Right lung (tissue), 5 donors: Measurements from ENCODE around the gene CDC20. TPM values are rescaled to one million over a fixed set of nuclear protein-coding genes. Genes with fewer than 3 reads are reported as not detected.

Experiments used
- DNase-seq, 2 donors: peaks; one replicate each; pipeline ENCODE4 v3.0.0-alpha.2; 2013
- polyA plus RNA-seq, 5 donors: library from polyadenylated mRNA; unstranded; fragments of 120-200 nt; gene quantifications; one replicate each; pipeline versions ENCODE4 v1.2.1 to v1.2.3, GENCODE V29; 2013; ENCODE audit warnings: inconsistent platforms in 1 of 5, low replicate concordance in 1 of 5; ENCODE audit not compliant: insufficient read length in 5 of 5, insufficient read depth in 1 of 5

Gene CDC20
- polyA plus RNA-seq, 5 donors = 30.4 to 57.8 (median 36.9) TPM

DNA sequence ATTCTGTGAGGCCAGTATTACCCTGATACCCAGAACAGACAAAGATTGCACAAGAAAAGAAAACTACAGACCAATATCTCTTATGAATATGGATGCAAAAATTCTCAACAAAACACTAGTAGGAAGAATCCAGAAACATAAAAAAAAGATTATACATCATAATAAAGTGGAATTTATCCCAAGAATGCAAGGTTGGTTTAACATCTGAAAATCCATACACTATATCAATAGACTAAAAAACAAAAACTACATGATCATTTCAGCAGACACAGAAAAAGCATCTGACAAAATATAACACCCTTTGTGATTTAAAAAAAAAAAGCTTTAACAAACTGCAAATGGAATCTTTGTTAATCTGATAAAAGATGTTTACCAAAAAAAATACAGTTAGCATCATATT is 33.4 kb upstream of the CDC20 start:
- no peak for DNase-seq

DNA sequence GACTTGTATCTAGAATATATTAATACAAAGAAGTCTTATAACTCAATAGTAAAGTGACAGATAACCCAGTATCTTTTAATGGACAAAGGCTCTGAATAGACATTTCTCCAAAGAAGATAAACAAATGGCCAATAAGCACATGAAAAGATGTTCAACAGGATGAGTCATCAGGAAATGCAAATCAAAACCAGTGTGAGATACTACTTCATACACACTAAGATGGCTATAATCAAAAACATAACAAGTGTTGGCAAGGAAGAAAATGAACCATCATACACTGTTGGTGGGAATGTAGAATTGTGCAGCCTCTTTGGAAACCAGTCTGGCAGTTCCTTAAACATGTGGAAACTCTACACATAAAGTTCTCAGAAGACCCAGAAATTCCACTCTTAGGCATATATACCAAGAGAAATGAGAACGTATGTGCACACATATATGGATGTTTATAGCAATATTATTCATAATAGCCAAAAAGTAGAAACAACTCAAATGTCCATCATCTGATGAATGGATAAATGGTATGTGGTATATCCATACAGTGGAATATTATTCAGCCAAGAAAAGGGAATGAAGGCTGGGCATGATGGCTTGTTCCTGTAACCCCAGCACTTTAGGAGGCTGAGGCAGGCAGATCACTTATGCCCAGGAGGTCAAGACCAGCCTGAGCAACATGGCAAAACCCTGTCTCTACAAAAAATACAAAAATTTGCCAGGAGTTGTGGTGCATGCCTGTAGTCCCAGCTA is 31.1 kb upstream of the CDC20 start:
- DNase-seq = no peak

DNA sequence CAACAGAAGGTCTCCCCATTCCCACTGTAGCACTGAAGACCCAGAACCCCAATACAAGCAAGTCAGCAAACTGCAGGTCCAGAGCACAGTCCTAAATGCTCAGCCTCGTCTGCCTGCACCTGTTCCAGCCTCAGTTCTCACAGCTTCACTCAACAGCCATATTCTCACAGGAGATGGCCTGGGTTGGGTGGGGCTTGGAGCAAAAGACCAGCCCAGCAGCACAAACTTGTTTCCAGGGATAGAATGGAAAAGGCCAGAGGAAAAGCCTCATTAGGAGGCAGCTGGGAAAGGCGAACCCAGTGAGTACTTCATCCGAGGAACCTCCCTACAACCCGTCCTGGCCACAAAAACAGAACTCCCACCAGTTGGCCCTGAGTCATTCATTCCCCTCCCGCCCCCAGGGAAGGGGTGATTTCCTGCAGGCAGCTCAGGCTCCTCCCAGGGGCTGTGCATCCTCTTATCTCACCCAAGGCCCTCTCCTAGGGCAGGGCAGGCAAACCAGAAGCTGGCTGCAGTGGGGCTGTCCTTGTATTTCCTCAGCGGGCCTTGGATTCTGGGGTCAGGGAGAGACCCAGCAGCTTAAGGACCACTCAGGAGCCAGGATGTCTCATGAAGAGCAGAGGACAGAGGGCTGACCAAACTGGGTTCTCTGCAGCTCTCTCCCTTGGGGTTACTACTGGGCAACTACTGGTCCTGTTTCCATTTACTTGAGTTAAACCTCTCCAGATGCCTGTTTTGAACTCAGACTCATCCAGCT is 28.6 kb upstream of the CDC20 start:
- DNase-seq = no peak

DNA sequence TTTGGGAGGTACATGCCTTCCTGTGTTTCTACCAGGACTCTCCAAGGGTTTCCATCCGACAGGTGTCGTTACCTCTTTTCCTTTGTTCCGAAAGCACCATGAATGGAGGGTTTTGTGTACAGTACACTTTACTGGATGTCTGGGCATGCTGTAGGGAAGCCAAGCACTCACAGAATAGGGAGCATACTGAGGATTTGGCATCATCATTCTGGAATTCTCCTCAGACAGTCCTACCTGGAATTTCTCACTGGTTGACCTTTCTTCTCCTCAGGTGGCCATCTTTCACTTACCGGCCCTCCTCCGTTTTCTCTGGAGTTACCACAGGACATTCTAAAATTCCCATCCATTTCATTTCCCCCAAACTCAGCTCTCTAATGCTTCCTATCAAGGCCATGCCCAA is 27.1 kb upstream of the CDC20 start:
- no peak for DNase-seq

DNA sequence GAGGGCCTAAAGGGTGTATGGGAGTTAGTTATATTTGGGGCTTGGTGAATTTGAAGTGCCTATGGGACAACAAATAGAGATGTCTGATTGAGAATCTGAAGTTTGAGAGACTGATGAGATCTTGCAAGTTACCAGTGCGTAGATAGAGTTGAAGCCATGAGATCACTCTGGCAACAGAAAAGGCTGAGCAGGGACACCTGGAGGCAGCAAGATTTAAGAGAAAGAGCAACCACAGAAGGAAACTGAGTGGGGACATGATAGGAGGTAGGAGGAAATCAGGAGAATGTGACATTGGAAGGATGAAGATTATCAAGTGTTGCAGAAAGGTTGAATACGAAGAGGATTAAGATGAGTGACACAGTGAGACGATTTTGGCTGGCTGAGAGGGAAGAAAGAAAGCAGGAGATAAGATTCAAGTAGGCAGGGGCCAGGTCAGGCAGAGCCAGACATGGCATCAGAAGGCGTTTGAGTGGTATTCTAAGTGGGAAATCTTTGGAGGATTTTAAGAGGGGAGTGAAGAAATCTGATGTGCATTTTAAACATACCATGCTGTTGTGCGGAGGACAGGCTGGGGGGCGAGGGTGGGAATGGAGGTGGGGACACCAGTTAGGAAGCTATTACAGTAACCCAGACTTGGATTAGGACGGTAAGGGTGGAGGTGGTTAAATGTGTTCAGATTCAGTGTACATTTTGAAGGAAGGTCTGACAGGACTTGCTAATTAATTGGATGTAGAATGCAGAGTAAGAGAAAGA is 24.2 kb upstream of the CDC20 start:
- DNase-seq = no peak

DNA sequence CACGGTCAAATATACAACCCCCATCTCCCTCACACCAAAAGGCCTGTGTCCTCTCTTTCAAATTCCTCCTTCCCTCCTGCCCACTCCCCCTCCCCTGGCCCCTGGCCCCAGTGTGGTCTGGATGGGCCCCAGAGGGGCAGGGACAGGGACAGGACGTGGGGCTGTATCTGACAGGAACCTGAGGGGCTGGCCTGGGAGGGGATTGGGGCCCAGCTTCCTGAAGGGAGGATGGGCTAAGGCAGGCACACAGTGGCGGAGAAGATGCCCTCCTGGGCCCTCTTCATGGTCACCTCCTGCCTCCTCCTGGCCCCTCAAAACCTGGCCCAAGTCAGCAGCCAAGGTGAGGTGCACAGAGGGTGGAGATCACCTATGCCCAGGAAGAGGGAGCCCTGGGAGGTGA is 21.2 kb upstream of the CDC20 start, which contains the start of gene MPL:
TSS of gene MPL (plus strand) at position 231 of the 400 bp plus-strand sequence. CDS start at position 262, 31 bp downstream.
- DNase-seq = no peak

DNA sequence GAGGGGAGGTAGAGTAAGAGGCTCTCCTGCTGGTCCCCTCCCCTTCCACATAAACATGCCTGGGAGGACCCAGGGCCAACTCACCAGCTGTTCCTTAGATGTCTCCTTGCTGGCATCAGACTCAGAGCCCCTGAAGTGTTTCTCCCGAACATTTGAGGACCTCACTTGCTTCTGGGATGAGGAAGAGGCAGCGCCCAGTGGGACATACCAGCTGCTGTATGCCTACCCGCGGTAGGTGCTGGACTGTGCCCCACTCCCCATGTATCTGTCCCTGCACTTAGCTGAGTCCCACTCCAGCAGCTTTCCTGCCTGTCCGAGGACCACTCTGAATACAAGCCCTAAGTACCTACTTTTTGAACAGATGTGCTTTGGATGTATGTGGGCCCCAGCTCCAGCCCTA is 20.8 kb upstream of the CDC20 start:
- DNase-seq = no peak

DNA sequence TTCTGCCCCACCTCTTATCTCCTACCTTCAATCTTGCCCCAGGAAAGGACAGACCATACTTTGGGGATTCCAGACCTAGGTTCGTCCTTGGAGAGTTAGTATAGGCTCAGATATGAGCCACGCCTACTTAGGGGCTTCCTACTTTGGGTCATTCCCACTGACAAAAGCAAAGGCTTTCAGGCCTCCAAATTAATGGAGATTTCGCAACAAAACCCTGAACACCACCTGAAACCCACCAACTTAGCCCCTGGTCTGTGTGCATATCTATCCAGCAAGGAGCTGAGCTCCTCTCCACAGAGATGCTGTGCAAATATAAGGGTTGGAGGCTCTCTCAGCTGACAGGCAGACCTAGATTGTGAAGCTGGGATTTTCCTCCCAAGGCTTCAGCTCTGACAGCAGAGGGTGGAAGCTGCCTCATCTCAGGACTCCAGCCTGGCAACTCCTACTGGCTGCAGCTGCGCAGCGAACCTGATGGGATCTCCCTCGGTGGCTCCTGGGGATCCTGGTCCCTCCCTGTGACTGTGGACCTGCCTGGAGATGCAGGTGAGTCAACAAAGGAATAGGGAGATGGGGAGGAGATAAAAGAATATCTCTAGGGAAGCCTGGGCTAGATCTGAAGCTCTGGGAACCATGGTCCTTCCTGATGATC is 19.1 kb upstream of the CDC20 start:
- no peak for DNase-seq

DNA sequence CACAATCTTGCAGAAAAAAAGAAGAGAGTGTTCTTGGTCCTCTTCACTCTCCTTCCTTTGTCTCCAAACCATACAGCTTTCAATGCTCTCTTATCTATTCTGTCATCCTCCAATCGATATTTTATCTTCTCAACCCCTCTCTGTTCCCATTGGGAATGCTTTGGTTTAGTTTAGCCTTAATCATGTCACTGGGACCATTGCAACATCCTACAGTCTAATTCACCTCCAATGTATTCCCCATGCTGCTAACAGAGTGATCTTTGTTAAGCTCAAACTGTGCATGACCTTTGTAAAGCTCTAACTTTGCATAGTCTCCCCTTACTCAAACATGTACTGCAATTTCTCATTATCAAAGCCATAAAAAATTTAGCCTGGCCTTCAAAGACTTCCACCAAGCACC is 18.2 kb upstream of the CDC20 start:
- DNase-seq = no peak

DNA sequence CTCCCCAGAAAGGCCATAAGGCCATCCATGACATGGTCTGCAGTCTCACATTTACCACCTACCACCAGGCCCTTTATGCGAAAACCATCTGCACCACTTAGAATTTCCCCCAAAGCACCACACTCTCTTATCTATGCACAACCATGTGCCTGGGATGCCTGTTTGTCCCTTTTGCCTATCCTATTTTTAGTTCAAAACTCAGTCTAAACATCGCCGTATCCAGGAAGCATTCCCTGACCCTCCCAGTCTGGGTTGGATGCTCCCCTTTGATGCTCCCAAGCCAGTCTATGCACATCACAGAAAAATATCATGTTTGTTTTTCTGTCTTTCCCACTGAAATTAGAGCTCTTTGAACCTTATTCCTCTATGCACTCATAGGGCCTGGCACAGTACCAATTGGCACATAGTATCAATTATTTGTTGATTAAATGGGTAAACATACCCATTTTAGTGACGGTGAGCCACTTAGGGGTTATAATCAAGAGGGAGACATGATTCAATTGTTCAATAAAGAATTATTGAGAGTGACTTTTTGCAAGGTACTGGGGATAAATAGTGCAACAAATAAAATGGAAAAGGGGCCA is 14.4 kb upstream of the CDC20 start:
- DNase-seq = no peak

DNA sequence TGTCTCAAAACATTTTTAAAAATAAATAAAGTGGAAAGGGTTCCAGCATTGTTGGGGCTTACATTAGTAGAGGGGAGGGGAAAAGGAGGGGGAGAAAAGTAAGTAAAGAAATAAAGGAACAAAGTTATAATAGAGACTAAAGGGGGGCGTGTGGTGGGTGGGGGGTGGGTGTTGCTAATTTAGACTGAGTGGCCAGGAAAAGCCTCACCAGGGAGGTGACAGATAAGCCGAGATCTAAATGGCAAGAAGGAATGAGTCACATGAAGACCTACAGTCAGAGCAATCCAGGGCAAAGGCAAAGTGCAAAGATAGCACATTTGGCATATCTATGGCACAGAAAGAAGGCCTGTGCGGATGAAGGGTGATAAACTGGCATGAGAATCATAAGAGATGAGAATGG is 13.7 kb upstream of the CDC20 start:
- DNase-seq = no peak

DNA sequence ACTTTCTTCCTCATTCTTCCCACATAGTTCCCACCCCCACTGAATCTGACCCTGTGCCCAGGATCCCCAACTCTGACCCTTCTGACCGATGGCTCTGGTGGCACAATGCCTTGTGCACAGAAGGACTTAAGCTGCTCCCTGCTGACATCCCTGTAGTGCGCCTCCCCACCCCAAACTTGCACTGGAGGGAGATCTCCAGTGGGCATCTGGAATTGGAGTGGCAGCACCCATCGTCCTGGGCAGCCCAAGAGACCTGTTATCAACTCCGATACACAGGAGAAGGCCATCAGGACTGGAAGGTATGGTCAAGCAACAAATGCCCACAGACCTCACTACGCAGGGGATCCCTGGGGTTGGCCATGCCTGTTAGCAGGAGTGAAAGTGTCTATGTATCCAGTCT is 12.1 kb upstream of the CDC20 start:
- no peak for DNase-seq

DNA sequence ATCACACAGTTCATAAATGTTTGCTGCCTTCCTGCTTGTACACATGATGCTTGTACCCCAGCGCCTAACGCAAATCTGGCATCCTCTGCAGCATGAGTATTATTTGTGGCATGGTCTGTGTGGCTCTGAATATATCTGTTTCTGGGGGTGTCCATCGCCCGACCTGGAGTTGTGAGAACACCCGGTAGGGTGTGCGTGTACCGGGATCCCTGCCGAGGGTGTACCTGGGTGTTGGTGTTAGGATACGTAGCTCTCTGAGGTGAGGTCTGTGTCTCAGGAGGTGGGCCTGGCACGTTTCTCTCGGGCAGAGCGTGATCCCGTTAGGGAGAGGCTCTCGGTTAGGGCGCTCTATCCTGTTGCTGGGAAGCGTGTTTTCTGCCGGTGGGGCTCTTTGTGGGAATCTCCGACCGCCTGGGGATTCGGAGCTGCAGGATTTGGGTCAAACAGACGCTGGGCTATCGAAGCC is 10.4 kb upstream of the CDC20 start:
- no peak for DNase-seq

DNA sequence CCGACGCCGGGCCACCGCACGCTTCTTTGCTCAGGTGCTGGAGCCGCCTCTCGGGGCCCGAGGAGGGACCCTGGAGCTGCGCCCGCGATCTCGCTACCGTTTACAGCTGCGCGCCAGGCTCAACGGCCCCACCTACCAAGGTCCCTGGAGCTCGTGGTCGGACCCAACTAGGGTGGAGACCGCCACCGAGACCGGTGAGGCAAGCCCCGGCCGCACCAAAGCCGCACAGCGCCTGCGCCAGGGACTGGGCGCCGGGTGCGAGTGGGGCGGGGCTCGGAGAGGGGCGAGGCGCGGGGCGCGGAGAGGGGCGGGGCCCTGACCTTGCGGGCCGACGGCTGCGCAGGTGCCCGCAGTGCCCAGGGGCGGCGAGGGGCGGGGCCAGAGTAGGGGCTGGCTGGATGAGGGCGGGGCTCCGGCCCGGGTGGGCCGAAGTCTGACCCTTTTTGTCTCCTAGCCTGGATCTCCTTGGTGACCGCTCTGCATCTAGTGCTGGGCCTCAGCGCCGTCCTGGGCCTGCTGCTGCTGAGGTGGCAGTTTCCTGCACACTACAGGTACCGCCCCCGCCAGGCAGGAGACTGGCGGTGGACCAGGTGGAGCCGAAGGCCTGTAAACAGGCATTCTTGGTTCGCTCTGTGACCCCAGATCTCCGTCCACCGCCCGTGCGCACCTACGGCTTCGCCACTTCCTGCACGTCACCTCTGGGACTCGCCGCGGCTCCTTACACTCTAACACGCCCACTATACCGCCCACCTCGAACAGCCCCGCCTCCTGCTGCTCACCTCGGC is 9.8 kb upstream of the CDC20 start:
- peak; percentile 70 to 77 for DNase-seq

DNA sequence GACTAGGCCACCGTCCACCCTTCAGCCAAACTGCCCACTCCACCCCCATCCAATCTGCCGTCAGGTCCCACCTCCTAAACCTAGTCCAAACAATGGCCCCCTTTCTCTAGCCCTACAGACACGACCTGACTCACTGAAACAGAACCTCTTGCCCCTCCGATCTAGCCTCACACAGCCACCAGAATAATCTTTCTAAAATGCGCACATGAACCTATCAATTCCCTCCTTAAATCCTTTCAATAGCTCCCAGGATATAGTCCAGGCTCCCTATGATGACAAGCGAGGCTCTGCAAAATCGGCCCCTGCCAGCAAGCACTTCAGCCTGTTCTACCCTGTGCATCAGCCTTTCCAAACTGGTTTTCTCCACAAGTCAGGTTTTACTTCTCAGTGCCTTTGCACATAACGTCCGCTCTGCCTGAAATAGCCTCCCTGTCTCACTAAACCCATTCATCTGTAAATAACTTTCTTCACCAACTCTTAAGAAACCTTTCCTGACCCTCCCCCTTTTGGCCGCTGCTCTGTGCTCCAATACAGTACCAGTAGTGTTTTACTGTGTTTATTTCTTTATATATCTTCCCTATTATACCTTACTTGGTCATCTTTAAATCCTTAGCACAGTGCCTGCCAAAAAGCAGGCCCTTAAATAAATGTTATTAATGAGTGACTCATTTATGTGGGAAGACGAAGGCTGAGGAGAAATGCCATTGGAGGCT is 9.0 kb upstream of the CDC20 start:
- no peak for DNase-seq

DNA sequence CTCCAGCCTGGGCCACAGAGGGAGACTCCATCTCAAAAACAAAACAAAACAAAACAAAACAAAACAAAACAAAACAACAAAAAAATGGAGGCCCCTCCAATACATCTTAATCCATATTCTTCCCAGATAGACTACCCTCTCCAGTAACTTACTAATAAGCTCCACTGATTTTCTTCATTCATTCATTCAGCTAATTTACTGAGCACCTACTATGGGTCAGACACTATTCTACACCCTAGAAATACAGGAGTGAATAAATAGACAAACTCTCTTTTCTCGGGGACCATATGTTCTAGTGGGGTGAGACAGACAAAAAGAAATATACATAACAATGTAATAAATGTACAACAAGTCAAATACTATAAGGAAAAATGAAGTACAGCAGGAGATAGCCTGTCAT is 7.8 kb upstream of the CDC20 start:
- DNase-seq = no peak

DNA sequence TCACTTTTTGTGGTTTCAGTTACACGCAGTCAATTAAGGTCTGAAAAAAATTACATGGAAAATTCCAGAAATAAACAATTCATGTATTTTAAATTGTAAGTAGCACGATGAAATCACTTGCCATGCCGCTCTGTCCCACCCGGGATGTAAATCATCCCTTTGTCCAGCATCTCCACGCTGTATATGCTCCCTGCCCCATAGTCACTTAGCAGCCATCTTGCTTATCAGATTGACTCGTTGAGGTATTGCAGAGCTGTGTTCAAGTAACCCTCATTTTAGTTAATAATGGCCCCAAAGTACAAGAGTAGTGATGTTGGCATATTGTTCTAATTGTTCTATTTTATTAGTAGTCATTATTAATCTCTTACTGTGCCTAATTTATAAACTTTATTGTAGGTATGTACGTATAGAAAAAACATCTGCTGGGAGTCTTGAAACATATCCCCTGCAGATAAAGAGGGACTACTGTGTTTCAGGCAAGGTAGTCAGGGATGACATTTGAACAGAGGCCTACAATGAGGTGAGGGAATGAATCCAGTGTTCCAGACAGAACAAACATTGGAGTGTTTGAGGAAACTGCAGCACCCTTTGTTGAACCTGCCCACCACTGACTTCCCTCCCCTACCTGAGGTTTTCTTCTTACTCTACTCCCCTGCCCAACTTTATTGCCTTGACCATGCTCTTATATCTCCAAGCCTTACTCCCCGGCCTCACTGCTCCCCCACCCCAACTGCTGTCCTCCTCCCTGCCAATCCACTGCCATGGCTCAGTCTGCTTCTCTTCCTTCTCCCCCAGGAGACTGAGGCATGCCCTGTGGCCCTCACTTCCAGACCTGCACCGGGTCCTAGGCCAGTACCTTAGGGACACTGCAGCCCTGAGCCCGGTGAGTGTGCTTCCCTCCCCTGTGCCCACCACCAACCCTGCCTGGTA is 7.1 kb upstream of the CDC20 start:
- DNase-seq = no peak

DNA sequence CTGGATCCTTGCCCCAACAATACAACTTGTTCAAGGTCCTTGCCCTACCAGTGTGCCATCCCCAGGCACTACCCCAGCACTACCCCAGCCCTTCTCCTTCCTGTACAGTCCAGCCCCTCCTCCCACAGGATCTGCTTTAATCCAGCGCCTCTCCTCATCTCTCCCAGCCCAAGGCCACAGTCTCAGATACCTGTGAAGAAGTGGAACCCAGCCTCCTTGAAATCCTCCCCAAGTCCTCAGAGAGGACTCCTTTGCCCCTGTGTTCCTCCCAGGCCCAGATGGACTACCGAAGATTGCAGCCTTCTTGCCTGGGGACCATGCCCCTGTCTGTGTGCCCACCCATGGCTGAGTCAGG is 6.5 kb upstream of the CDC20 start:
- no peak for DNase-seq

DNA sequence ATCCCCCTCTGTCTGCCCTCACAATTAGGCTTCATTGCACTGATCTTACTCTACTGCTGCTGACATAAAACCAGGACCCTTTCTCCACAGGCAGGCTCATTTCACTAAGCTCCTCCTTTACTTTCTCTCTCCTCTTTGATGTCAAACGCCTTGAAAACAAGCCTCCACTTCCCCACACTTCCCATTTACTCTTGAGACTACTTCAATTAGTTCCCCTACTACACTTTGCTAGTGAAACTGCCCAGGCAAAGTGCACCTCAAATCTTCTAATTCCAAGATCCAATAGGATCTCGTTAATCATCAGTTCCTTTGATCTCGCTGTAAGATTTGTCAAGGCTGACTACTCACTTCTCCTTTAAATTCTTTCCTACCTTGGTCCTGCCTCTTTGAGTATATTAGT is 5.9 kb upstream of the CDC20 start:
- DNase-seq = no peak
